ENCODE results near the gene R3HDML.

R3HDML gene

DNA sequence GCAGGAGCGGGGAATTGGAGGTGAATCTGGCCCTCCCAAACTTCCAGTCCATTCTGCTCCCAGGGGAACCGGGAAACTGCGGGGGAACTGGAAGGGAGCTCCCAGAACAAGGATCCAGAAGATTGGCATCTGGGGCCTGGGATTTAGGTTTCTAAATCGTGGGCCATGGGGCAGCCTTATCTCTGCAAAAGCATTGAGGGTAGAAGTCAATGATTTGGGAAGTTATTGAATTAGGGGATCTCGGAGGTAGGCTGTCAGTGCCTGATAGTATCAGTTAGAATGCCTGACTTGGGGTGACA is 63.8 kb downstream of the R3HDML start:
- no peak for DNase-seq (ENCODE audit: low read depth in 2 of 2)
